Ovary (tissue), 3 donors: ENCODE measurements around the gene BRD7.

Experiments
- EP300 ChIP-seq: sonication (generic); formaldehyde crosslinking; IDR thresholded peaks from one replicate; pipeline ENCODE4 v1.6.1; 2017; ENCODE audit warnings: antibody characterized with exemption
- POLR2A ChIP-seq: fragments of 450-650 bp; IDR thresholded peaks from one replicate; pipeline ENCODE4 v1.6.1; 2017; ENCODE audit warnings: antibody characterized with exemption, mild to moderate bottlenecking, moderate library complexity
- TF ChIP-seq, protein P1 (sequence below), 3 donors: fragments of 450-650 bp in 2 of 3; fragments of 200-600 bp in 1 of 3; IDR thresholded peaks; one replicate each; pipeline versions ENCODE4 v1.5.1 to v1.8.0; 2016 to 2022; ENCODE audit warnings: antibody characterized with exemption in 3 of 3, mild to moderate bottlenecking in 1 of 3
- donor health status: DM: no; HTN: no; CAD: no.

DNA sequence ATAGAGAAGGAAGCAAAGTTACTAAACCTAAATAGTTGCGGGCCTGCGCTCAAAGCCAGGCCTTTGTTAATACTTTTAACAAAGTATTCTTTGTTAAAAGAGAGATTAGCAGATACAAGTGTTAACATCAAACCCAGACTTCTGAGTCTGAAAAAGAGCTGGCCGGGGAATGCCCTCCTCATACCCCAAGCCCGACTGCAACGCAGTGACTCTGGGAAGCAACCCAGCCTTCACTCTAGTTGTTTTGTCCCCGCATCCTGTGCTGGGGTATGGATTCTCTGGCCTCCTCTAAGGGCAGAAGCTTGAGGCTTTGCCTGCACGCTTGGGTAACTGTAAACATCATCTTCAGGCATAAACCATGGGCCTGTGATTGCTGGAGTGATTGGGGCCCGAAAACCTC, 54.1 kb downstream of the BRD7 start:
- TF ChIP-seq, protein P1, sequence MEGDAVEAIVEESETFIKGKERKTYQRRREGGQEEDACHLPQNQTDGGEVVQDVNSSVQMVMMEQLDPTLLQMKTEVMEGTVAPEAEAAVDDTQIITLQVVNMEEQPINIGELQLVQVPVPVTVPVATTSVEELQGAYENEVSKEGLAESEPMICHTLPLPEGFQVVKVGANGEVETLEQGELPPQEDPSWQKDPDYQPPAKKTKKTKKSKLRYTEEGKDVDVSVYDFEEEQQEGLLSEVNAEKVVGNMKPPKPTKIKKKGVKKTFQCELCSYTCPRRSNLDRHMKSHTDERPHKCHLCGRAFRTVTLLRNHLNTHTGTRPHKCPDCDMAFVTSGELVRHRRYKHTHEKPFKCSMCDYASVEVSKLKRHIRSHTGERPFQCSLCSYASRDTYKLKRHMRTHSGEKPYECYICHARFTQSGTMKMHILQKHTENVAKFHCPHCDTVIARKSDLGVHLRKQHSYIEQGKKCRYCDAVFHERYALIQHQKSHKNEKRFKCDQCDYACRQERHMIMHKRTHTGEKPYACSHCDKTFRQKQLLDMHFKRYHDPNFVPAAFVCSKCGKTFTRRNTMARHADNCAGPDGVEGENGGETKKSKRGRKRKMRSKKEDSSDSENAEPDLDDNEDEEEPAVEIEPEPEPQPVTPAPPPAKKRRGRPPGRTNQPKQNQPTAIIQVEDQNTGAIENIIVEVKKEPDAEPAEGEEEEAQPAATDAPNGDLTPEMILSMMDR (IDR thresholded peaks at IDR 0.05): no peak
- TF ChIP-seq POLR2A: no peak
- no peak for TF ChIP-seq EP300
